Liver (tissue), 2 donors: Measurements from ENCODE around the gene ECI1.

ENCODE experiments used
- FOXA1 ChIP-seq: IDR thresholded peaks from 2 replicates; pipeline ENCODE4 v1.6.1; 2016; ENCODE audit warnings: antibody characterized with exemption
- TF ChIP-seq, protein P1 (sequence below): fragments of 150-350 bp; IDR thresholded peaks from 2 replicates; pipeline ENCODE4 v1.5.1; 2017; ENCODE audit warnings: improper control_type of control experiment, low read depth, low read length; ENCODE audit not compliant: missing input control
- donor health status: healthy.

- TF ChIP-seq, protein P1, sequence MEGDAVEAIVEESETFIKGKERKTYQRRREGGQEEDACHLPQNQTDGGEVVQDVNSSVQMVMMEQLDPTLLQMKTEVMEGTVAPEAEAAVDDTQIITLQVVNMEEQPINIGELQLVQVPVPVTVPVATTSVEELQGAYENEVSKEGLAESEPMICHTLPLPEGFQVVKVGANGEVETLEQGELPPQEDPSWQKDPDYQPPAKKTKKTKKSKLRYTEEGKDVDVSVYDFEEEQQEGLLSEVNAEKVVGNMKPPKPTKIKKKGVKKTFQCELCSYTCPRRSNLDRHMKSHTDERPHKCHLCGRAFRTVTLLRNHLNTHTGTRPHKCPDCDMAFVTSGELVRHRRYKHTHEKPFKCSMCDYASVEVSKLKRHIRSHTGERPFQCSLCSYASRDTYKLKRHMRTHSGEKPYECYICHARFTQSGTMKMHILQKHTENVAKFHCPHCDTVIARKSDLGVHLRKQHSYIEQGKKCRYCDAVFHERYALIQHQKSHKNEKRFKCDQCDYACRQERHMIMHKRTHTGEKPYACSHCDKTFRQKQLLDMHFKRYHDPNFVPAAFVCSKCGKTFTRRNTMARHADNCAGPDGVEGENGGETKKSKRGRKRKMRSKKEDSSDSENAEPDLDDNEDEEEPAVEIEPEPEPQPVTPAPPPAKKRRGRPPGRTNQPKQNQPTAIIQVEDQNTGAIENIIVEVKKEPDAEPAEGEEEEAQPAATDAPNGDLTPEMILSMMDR: no peak
- TF ChIP-seq FOXA1: no peak
Measured at GRCh38 chr16:2229091-2229490, 22.3 kb downstream of the ECI1 start.
